Ascending aorta (tissue), 2 donors: Measurements from ENCODE around the gene SRPRB. TPM values are rescaled to one million over a fixed set of nuclear protein-coding genes. Genes with fewer than 3 reads are reported as not detected.

Experiments
- DNase-seq, 2 donors: peaks; one replicate each; pipeline ENCODE4 v3.0.0-alpha.2; 2019; ENCODE audit warnings: low spot score in 2 of 2
- H3K27ac ChIP-seq, 2 donors: fragments of 200-600 bp; sonication (generic); one replicate each; pipeline ENCODE4 v1.5.1; 2016 to 2017; ENCODE audit warnings: mild to moderate bottlenecking in 1 of 2
- H3K27me3 ChIP-seq: fragments of 200-600 bp; sonication (generic); one replicate; pipeline ENCODE4 v1.5.1; 2017
- H3K36me3 ChIP-seq, 2 donors: fragments of 200-600 bp; sonication (generic); one replicate each; pipeline ENCODE4 v1.5.1; 2016
- H3K4me1 ChIP-seq, 2 donors: fragments of 200-600 bp; sonication (generic); one replicate each; pipeline ENCODE4 v1.5.1; 2016 to 2017; ENCODE audit warnings: mild to moderate bottlenecking in 1 of 2
- H3K4me3 ChIP-seq, 2 donors: fragments of 200-600 bp; sonication (generic); one replicate each; pipeline ENCODE4 v1.5.1; 2016 to 2017; ENCODE audit warnings: mild to moderate bottlenecking in 1 of 2
- H3K9me3 ChIP-seq, 2 donors: fragments of 200-600 bp; sonication (generic); one replicate each; pipeline ENCODE4 v1.5.1; 2016
- intact Hi-C: fragments of 100-400 bp; cut with DNase I; formaldehyde crosslinking; loops from one replicate; pipeline ENCODE4 v1.15.1; 2023
- total RNA-seq: library from RNA; depleted of rRNA; stranded (reverse); fragments of >200 nt; gene quantifications from one replicate; pipeline ENCODE4 v1.1.0, GENCODE V29; 2016
- TF ChIP-seq, protein P1 (sequence below), 3 experiments: fragments of 200-600 bp in 2 of 3; fragments of 450-650 bp in 1 of 3; sonication (generic) in 2 of 3; IDR thresholded peaks; one replicate each; pipeline ENCODE4 v1.5.1; 2016 to 2019; ENCODE audit warnings: antibody characterized with exemption in 3 of 3, mild to moderate bottlenecking in 1 of 3, moderate library complexity in 1 of 3

The SRPRB gene
- total RNA-seq, 1 donor from 2014 or later = 16.1 TPM

DNA sequence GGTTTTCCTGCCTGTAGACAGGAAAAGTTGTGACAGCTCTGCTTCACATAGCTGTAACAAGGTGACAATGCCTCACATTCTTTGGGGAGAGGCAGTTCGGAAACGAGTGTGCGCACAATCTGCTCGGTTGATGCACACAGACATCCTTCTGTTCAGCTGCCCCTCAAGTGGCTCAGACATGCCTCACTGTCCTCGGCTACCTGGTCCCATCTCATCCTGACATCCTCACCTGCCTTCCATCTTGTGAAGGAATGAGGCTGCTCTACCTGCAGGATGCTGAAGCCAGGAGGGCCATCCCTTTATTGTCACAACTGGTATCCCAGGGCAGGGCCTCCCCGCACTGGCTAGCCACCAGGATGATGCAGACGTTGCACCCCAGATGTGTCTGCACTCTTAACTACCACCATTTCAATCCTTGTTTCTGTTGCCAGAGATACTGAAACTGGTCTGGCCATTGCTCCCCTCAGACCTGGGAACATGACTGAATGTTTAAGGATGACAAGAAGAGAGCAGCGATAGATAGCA is 19.4 kb downstream of the SRPRB start:
- intact Hi-C loops = no loop called here
- DNase-seq = no peak
- TF ChIP-seq, protein P1, sequence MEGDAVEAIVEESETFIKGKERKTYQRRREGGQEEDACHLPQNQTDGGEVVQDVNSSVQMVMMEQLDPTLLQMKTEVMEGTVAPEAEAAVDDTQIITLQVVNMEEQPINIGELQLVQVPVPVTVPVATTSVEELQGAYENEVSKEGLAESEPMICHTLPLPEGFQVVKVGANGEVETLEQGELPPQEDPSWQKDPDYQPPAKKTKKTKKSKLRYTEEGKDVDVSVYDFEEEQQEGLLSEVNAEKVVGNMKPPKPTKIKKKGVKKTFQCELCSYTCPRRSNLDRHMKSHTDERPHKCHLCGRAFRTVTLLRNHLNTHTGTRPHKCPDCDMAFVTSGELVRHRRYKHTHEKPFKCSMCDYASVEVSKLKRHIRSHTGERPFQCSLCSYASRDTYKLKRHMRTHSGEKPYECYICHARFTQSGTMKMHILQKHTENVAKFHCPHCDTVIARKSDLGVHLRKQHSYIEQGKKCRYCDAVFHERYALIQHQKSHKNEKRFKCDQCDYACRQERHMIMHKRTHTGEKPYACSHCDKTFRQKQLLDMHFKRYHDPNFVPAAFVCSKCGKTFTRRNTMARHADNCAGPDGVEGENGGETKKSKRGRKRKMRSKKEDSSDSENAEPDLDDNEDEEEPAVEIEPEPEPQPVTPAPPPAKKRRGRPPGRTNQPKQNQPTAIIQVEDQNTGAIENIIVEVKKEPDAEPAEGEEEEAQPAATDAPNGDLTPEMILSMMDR (IDR thresholded peaks at IDR 0.05) = no peak
- H3K27me3 ChIP-seq = no peaks in the 10 kb centered on the region
- H3K4me3 ChIP-seq = no peak overlapping the region
- H3K9me3 ChIP-seq = no peaks in the 10 kb centered on the region
- H3K4me1 ChIP-seq = no peaks in the 10 kb centered on the region
- peaks cover 27 to 35% of the 10 kb centered on the region in 2 donors for H3K36me3 ChIP-seq
- H3K27ac ChIP-seq = no peak overlapping the region

- intact Hi-C loops = no loop called here
Observed at GRCh38 chr3:133825969-133826727, 20.5 kb downstream of the SRPRB start.

GRCh38 chr3:133827136-133827535 is 21.5 kb downstream of the SRPRB start:
- TF ChIP-seq, protein P1 (IDR thresholded peaks at IDR 0.05) = no peak
- H3K27me3 ChIP-seq = no peaks in the 10 kb centered on the region
- no peaks in the 10 kb centered on the region for H3K4me1 ChIP-seq
- no peak overlapping the region for H3K27ac ChIP-seq
- intact Hi-C loops = no loop called here
- DNase-seq = no peak
- H3K4me3 ChIP-seq = no peak overlapping the region
- H3K9me3 ChIP-seq = no peaks in the 10 kb centered on the region
- peaks cover 15 to 21% of the 10 kb centered on the region in 2 donors for H3K36me3 ChIP-seq

More at GRCh38 chr3:133825969-133826727, 20.5 kb downstream of the SRPRB start:
- no peak overlapping the region for H3K4me3 ChIP-seq
- H3K9me3 ChIP-seq = no peaks in the 10 kb centered on the region
- no peaks in the 10 kb centered on the region for H3K27me3 ChIP-seq
- no peak overlapping the region for H3K27ac ChIP-seq
- no peak for DNase-seq
- H3K4me1 ChIP-seq = no peaks in the 10 kb centered on the region
- TF ChIP-seq, protein P1 (IDR thresholded peaks at IDR 0.05) = no peak
- H3K36me3 ChIP-seq = peaks cover 16 to 24% of the 10 kb centered on the region in 2 donors

DNA sequence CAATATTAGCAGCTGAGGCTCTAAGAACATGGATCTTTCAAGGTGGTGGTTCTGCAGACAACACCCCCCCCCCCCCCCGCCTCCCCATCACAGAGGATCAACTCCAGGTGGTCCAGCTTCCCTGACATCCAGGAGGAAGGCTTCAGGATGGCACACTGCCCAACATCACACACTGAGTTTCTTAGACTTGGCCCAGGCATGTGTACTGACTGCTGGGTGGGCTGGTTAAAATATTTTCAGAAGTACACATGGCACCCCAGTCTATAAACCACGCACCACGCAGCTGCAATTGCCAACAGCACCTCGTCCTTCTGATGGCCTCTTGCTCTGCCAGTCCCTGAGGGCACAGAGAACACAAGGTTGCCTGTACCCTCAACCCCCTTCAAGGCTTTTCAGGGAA is 22.1 kb downstream of the SRPRB start:
- Histone ChIP-seq H3K9me3 (no peaks in the 10 kb centered on the region), H3K27ac (no peak overlapping the region), H3K4me1 (no peaks in the 10 kb centered on the region), H3K27me3 (no peaks in the 10 kb centered on the region), H3K36me3 (peaks cover 13 to 16% of the 10 kb centered on the region in 2 donors), H3K4me3 (no peak overlapping the region)
- TF ChIP-seq, protein P1 (IDR thresholded peaks at IDR 0.05) = no peak
- intact Hi-C loops = no loop called here
- DNase-seq = no peak

GRCh38 chr3:133828576-133829309 is 23.1 kb downstream of the SRPRB start:
- Histone ChIP-seq H3K27ac (no peak overlapping the region), H3K4me1 (no peaks in the 10 kb centered on the region), H3K36me3 (peaks cover 4 to 17% of the 10 kb centered on the region in 2 donors), H3K9me3 (no peaks in the 10 kb centered on the region), H3K27me3 (no peaks in the 10 kb centered on the region), H3K4me3 (no peak overlapping the region)
- DNase-seq = no peak
- intact Hi-C loops = no loop called here
- TF ChIP-seq, protein P1 (IDR thresholded peaks at IDR 0.05) = no peak
